ENCODE measurements around the gene MAN2A2.
"Not testable (repeated sequence)": the region's sequence is repeated elsewhere in the genome, so short reads cannot be mapped to it uniquely, and the experiment has no call there.

The MAN2A2 gene

GRCh38 chr15:90905306-90906180, 2.4 kb downstream of the MAN2A2 start:
- DNase-seq (ENCODE audit: low spot score): no peak

DNA sequence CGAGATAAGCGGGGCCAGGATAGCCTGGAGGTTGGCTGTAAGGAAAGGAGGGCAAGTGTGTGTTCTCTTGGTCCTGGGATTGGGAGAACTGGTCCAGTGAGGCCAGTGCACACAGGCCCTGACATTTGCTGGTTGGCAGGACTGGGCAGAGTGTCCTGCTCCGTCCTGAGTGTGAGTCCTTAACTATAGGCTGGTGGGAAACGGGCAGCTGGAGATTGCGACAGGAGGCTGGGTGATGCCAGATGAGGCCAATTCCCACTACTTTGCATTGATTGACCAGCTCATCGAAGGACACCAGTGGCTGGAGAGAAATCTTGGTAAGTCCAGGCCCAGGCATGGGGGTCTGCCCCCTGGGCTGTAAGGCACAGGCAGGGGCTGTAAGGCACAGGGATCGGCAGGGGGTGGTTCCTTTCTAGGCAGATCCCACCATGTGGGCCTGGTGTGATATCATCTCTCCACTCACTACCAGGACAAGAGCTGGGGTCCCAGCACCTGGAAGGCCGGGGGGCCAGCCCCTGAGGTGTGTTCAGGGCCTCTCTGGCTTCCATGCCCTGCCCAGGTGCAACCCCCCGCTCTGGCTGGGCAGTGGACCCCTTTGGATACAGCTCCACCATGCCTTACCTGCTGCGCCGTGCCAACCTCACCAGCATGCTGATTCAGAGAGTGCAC, 3.2 kb downstream of the MAN2A2 start:
- no peak for DNase-seq (ENCODE audit: low spot score)

DNA sequence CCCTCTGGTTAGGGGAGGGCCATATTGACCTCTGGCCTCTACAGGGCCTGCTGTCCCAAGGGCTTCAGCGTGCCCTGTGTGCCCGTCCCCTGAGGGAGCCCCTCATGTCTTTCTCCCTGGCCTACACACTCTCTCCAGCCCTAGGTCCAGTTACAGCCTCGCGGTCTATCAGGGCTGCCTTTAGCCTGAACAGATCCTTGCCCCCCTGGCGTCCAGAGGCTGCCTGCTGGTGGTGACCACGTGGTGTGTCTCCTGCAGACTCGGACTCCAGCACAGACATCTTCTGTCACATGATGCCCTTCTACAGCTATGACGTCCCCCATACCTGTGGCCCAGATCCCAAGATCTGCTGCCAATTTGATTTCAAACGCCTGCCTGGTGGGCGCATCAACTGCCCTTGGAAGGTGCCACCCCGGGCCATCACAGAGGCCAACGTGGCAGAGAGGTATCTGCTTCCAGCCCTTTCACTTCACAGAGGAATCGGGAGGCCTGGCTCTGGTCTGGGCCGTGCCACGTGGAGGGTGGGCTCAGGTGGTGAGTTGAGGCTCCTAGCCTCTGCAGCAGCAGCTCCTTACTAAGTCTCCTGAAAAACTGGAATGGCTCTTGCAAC, 4.1 kb downstream of the MAN2A2 start:
- DNase-seq (ENCODE audit: low spot score): no peak

DNA sequence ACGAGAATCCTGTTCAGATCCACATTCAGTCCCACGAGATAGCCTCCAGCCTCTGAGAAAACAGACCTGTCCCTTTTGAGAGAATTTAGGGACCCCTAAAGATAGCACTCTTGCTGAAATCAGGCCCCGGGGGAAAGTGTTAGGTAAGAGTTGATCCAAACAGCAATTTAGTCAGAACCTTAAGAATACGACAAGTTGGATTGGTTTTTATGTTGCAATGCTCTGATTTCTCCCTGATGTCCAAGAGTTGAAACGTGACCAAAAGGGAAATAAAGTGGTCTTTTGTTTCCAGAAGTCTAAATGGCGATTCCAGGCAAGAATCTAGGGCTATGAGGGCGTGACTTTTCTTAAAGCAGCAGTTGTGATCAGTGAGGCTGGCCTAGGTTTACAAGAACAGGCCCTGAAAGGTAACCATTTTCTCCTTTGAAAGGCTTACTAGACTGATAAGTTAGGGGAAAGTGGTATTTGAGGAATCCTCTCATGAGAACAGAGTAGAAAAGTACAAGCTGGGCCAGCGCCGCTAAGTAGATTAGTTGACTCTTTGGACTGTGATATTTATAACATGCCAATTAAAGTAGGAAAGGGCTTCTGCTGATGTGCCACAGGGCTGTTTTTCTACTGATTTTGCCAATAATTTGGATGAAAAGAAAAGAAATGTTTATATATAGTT, 4.9 kb downstream of the MAN2A2 start:
- no peak for DNase-seq (ENCODE audit: low spot score)

- DNase-seq (ENCODE audit: low spot score): not testable (repeated sequence)
Observed at GRCh38 chr15:90909449-90909848, 6.3 kb downstream of the MAN2A2 start.

- DNase-seq (ENCODE audit: low spot score): no peak
Observed at GRCh38 chr15:90909976-90910375, 6.9 kb downstream of the MAN2A2 start.

DNA sequence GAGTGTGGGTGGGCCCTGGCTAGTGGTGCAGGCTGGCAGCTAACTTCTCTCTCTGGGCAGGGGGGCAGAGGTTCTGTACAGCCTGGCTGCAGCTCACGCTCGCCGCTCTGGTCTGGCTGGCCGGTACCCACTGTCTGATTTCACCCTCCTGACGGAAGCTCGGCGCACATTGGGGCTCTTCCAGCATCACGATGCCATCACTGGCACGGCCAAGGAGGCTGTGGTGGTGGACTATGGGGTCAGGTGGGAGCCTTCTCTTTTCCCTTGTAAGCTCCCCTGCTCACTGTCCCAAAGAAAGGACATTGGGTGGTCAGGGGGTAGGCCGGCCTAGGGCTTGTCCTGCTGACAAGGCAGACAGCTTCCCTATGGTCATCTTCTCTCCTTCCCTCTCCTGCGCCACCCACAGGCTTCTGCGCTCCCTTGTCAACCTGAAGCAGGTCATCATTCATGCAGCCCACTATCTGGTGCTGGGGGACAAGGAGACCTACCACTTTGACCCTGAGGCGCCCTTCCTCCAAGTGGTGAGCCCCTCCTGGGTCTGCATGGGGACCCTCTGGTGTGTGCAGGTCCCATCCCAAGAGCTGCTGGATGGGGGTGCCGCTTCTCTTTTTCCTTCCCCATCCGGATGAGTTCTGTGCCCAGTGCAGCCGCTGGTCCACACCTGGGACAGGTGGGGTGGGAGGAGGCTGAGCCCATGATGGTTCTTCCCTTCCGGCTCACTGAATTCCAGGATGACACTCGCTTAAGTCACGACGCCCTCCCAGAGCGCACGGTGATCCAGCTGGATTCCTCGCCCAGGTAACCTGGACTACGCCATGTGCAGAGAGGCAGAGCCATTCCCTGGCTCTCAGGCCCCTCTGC, 7.6 kb downstream of the MAN2A2 start:
- no peak for DNase-seq (ENCODE audit: low spot score)

GRCh38 chr15:90911302-90911623, 8.2 kb downstream of the MAN2A2 start:
- no peak for DNase-seq (ENCODE audit: low spot score)

- DNase-seq (ENCODE audit: low spot score): no peak
Observed at GRCh38 chr15:90911906-90912769, 9.0 kb downstream of the MAN2A2 start.

DNA sequence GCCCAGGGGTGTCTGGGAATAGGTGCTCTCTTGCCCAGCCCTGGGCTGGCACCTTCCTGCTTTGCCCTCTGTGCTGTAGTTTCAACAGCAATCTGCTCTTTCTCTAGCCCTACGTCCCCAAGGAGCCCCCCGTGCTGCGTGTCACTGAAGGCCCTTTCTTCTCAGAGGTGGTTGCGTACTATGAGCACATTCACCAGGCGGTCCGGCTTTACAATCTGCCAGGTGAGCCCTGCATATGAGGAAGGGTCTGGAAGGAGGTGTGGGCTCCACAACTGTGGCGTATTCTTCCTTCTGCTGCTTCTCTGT, 9.6 kb downstream of the MAN2A2 start:
- no peak for DNase-seq (ENCODE audit: low spot score)

DNA sequence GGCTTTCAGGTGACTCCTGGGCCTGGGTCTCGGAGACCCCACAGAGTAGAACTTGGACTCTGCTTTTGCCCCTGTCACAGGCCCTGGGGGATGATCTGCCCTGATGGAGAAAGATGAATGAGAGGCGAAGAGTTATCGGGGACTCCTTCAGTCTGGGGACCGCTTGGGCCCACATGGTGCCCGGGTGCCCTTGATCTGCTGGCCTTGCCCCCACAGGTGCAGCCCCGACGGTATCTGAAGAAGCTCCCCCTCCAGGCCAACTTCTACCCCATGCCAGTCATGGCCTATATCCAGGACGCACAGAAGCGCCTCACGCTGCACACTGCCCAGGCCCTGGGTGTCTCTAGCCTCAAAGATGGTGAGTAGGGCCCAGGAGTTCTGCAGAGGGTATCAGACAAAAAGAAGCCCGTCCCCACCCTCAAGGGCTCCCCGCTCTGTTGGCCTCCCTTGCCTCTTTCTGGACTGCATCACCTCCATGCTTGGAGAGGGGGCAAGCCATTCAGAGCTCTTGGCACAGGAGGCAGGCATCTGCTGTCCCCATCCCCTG, 10.4 kb downstream of the MAN2A2 start:
- no peak for DNase-seq (ENCODE audit: low spot score)

DNA sequence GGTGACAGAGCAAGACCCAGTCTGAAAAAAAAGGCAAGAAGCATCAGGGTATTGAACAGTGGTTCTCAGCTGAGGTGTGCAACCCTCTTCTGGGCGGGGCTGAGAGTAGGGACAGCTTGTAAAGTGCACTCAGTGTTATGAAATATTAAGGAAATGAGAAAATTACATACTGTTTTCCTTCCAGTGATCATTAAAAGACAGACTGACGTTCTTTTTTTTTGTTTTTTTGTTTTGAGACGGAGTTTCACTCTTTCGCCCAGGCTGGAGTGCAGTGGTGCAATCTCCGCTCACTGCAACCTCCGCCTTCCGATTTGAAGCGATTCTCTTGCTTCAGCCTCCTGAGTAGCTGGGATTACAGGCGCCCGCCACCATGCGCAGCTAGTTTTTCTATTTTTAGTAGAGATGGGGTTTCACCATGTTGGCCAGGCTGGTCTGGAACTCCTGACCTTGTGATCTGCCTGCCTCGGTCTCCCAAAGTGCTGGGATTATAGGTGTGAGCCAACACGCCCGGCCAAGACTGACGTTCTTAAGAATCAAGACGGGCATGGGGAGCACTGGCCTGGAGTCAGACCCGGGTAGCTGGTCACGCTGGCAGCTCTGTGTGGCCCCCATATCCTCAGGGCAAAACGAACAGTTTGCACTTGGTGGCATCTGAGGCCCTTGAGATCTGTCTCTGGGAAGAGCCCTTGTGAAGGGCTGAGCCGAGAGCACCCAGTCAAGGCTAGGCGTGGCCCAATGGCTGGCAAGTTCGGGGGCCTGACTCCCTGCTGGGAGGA, 11.4 kb downstream of the MAN2A2 start:
- DNase-seq (ENCODE audit: low spot score): no peak

- DNase-seq (ENCODE audit: low spot score): no peak
Observed at GRCh38 chr15:90915216-90915807, 12.2 kb downstream of the MAN2A2 start.

DNA sequence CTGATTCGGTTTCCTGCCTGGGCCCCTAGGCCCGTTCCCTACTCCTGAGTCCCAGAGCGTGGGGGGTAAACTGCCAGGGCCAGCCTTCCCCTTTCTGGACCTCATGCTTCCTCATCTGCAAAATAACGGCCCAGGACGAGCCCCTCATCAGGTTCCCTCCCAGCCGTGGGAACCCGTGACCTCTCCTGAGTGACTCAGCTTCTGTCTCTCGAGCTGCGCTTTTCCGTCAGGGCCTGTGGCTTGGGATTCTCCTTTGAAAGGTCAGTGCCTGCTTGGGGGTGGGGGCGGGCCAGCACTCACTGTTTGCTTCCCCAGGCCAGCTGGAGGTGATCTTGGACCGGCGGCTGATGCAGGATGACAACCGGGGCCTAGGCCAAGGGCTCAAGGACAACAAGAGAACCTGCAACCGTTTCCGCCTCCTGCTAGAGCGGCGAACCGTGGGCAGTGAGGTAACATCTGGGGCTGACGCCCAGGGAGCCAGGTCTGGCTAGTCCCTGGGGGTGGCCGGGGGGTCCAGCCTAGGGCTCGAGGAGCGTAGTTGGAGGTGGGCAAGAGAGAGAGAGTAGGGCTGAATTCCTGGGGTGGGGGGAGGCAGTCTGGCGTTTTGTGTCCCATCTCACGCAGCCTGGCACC, 12.8 kb downstream of the MAN2A2 start:
- DNase-seq (ENCODE audit: low spot score): no peak

GRCh38 chr15:90916461-90916860, 13.4 kb downstream of the MAN2A2 start:
- no peak for DNase-seq (ENCODE audit: low spot score)

GRCh38 chr15:90917569-90917968, 14.5 kb downstream of the MAN2A2 start:
- DNase-seq (ENCODE audit: low spot score): no peak

DNA sequence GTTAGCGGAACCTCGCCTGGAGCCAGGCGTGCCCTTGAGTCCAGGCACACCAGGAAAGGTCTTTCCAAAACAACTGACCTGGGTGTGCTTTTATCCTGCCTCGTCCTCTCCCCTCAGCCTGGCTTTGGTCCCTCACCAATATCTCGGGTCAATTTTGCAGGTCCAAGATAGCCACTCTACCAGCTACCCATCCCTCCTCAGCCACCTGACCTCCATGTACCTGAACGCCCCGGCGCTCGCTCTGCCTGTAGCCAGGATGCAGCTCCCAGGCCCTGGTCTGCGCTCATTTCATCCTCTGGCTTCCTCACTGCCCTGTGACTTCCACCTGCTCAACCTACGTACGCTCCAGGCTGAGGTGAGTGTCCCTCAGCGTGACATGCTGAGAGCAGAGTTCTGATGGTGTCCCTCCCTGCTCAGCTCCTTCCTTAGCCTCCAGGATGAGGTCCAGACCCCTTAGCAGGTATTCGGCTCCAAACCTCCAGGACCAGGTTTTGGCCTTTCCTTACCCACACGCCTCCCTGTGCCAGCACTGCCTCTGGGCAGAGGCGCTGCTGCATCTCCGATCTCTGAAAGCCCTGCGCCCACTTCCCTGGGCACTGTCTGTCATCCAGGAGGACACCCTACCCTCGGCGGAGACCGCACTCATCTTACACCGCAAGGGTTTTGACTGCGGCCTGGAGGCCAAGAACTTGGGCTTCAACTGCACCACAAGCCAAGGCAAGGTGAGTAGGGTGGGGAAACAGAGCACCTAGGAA, 15.1 kb downstream of the MAN2A2 start:
- DNase-seq (ENCODE audit: low spot score): no peak

DNA sequence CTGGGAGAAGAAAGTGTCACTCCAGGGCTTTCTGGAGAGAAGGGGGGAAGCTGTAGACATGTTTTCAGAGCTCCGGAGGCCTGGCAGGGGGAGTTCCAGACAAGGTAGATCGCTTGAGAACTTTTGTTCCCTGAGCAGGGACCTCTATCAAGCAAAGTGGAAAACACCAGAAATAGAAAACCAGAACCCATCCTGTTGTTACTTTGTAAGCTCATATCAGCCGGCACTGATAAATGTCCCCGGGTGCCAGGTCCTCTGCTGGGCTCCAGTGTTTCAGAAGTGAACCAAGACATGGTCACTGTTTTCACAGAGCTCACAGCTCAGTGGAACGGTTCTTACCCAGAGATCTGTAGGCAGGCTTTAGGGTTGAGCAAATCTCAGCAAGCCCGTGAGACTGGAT, 15.7 kb downstream of the MAN2A2 start:
- no peak for DNase-seq (ENCODE audit: low spot score)

Data from germinal center (tissue), 1 donor.